GM13976 (cell line): ENCODE data around the gene SIAH2.

Source experiments
- DNase-seq: peaks from one replicate; pipeline ENCODE4 v3.0.0; 2012; ENCODE audit warnings: low spot score
- in situ Hi-C: fragments of 300-500 bp; cut with MboI; formaldehyde crosslinking; loops from one replicate; pipeline ENCODE4 v1.12.0; 2022; ENCODE audit warnings: low sequenced_read_pairs, mixed read lengths, inconsistent platforms; ENCODE audit not compliant: unreplicated experiment
- TF ChIP-seq, protein P1 (sequence below): IDR thresholded peaks from 2 replicates; pipeline ENCODE4 v1.5.1; 2012; ENCODE audit warnings: borderline replicate concordance, mild to moderate bottlenecking; ENCODE audit not compliant: insufficient read depth; ENCODE audit errors: extremely low read depth, missing control alignments, control extremely low read depth

SIAH2 gene

GRCh38 chr3:150754896-150755295 lies 8.1 kb downstream of the SIAH2 start:
- DNase-seq, result no peak
- TF ChIP-seq, protein P1, sequence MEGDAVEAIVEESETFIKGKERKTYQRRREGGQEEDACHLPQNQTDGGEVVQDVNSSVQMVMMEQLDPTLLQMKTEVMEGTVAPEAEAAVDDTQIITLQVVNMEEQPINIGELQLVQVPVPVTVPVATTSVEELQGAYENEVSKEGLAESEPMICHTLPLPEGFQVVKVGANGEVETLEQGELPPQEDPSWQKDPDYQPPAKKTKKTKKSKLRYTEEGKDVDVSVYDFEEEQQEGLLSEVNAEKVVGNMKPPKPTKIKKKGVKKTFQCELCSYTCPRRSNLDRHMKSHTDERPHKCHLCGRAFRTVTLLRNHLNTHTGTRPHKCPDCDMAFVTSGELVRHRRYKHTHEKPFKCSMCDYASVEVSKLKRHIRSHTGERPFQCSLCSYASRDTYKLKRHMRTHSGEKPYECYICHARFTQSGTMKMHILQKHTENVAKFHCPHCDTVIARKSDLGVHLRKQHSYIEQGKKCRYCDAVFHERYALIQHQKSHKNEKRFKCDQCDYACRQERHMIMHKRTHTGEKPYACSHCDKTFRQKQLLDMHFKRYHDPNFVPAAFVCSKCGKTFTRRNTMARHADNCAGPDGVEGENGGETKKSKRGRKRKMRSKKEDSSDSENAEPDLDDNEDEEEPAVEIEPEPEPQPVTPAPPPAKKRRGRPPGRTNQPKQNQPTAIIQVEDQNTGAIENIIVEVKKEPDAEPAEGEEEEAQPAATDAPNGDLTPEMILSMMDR, result no peak
- in situ Hi-C loops, result no loop called here

- no peak for DNase-seq
- TF ChIP-seq, protein P1, result no peak
- in situ Hi-C loops, result no loop called here
These were observed 11.1 kb downstream of the SIAH2 start for GRCh38 chr3:150751781-150752263.

GRCh38 chr3:150749255-150749654 lies 13.7 kb downstream of the SIAH2 start:
- DNase-seq, result no peak
- in situ Hi-C loops, result no loop called here
- TF ChIP-seq, protein P1, result no peak

DNA sequence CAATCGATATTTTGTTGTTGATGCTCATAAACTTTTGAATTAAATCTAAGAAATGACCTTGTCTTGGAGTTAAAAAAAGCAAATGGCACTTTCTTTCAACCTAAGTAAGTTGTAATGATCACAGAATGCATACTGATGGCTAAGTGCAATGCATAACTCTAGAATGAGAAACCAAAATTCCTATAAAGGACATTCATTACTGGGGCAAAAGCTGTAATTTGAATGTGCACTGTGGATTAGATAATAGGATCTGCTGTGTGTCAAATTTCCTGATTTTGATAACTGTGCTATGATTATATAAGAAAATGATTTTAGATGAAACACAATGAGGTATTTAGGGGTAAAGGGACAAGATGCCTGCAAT lies 14.3 kb downstream of the SIAH2 start:
- in situ Hi-C loops, result no loop called here
- TF ChIP-seq, protein P1, result no peak
- DNase-seq, result no peak

- no peak for DNase-seq
- TF ChIP-seq, protein P1, result no peak
- in situ Hi-C loops, result no loop called here
These were observed 14.9 kb downstream of the SIAH2 start for GRCh38 chr3:150747886-150748683.

- TF ChIP-seq, protein P1, result no peak
- in situ Hi-C loops, result no loop called here
- no peak for DNase-seq
These were observed 16.0 kb downstream of the SIAH2 start for GRCh38 chr3:150746791-150747590.
